ENCODE measurements around the gene GPANK1.

DNA sequence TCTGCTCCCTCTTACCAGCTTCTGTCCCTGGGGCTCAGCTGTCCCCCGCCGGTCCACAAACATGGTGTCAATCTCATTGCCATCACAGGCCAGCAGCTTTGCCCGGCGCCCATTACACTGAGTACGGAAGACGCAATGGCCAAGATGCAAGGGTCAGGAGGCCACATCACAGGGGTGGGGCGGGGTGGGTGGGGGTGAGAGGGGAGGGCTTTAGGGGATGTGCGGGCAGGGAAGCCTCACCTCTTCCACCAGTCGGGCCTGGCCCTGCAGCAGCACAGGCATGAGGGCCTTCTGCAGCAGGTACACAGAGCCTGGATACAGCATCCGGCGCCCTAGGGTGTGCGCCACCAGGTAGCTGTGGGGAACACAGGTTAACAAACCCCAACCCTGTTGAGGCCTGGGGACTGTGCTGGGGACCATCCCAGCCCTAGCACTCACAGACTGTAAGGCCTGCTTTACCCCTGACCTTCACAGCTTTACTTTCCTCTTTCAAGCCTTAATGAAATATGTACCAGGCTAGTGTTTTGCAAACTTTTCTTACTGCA is 26.8 kb upstream of the GPANK1 start:
- TF ChIP-seq, protein P1, sequence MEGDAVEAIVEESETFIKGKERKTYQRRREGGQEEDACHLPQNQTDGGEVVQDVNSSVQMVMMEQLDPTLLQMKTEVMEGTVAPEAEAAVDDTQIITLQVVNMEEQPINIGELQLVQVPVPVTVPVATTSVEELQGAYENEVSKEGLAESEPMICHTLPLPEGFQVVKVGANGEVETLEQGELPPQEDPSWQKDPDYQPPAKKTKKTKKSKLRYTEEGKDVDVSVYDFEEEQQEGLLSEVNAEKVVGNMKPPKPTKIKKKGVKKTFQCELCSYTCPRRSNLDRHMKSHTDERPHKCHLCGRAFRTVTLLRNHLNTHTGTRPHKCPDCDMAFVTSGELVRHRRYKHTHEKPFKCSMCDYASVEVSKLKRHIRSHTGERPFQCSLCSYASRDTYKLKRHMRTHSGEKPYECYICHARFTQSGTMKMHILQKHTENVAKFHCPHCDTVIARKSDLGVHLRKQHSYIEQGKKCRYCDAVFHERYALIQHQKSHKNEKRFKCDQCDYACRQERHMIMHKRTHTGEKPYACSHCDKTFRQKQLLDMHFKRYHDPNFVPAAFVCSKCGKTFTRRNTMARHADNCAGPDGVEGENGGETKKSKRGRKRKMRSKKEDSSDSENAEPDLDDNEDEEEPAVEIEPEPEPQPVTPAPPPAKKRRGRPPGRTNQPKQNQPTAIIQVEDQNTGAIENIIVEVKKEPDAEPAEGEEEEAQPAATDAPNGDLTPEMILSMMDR (IDR thresholded peaks at IDR 0.05): no peak
- no peak for TF ChIP-seq POLR2A (IDR thresholded peaks at IDR 0.05)
